NT2/D1 (cell line): Measurements from ENCODE around the gene MAPK7.
A peak's percentile ranks its signal among the peaks of the same experiment; 100 is the strongest.

Experiments
- DNase-seq: peaks from one replicate; pipeline ENCODE4 v3.0.0-alpha.2; 2011; ENCODE audit warnings: low read depth, low spot score
- H3K27me3 ChIP-seq: 2 replicates; pipeline ENCODE4 v1.6.0; 2011; ENCODE audit warnings: mild to moderate bottlenecking; ENCODE audit not compliant: insufficient read length, insufficient read depth
- H3K36me3 ChIP-seq: 2 replicates; pipeline ENCODE4 v1.6.1; 2011; ENCODE audit warnings: mild to moderate bottlenecking, low read length, mixed read lengths; ENCODE audit not compliant: insufficient read depth, insufficient read length
- H3K4me1 ChIP-seq: 2 replicates; pipeline ENCODE4 v1.5.1; 2011; ENCODE audit not compliant: insufficient read depth, insufficient read length
- H3K4me3 ChIP-seq: 2 replicates; pipeline ENCODE4 v1.5.1; 2011; ENCODE audit warnings: low read depth; ENCODE audit not compliant: insufficient read length
- H3K9ac ChIP-seq: 2 replicates; pipeline ENCODE4 v1.6.0; 2011; ENCODE audit warnings: low read depth; ENCODE audit not compliant: insufficient read length
- H3K9me3 ChIP-seq: 2 replicates; pipeline ENCODE4 v1.5.1; 2011; ENCODE audit warnings: mild to moderate bottlenecking, low read length; ENCODE audit not compliant: insufficient read depth
- SUZ12 ChIP-seq: IDR thresholded peaks from 2 replicates; pipeline ENCODE4 v1.6.1; 2011; ENCODE audit not compliant: insufficient read length, insufficient read depth; ENCODE audit errors: extremely low read depth
- YY1 ChIP-seq: IDR thresholded peaks from 2 replicates; pipeline ENCODE4 v1.6.1; 2011; ENCODE audit not compliant: insufficient read length, insufficient read depth
- ZNF274 ChIP-seq: IDR thresholded peaks from 2 replicates; pipeline ENCODE4 v1.6.1; 2011; ENCODE audit warnings: mild to moderate bottlenecking, low read depth, low read length

MAPK7 gene

DNA sequence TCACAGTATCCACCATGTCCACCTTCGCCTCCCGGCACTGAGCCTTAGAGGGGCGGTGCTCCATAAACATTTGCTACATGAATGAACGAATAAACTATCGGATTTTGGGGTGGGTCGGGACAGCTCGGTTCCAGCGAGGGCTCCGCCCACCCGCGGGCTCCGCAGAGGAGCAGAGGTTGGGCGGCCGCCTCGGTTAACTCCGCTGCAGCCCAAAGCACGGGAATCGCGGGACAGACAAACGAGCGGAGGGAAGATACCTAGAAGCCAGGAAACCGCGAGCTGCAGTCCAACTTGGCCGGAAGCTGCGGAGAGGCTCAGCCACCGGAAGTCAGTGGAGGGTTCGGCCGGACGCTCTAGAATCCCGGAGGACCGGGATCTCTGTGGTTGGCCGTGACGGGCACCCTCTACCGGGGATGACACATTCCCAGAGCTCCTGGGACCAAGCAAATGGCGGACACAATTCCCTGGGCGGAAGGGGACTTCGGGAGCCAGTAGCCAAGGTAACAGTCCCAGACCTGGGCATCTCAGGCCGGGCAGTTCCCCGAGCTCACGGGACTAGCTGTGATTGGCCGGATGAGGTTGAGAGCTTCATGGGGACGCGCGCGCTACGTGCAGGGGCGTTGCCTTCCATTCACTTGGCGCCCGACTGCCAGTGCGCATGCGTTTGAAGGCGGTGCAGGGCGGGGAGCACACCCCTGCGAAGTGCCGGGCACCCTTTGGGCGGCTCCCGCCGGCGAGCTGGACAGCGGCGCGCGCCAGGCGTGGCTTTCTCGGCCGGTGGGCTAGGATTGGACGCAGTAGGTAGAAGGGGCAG, 489 bp upstream of the MAPK7 start:
- Histone ChIP-seq H3K4me1 (peaks cover 3% of the 10 kb centered on the region), H3K27me3 (no peaks in the 10 kb centered on the region), H3K9me3 (no peaks in the 10 kb centered on the region), H3K4me3 (peak overlapping the region; percentile 86), H3K36me3 (peaks cover 41% of the 10 kb centered on the region), H3K9ac (peak overlapping the region; percentile 96)
- peak; percentile 93 for DNase-seq
- TF ChIP-seq YY1 (peak; percentile 55), ZNF274 (no peak), SUZ12 (no peak)

DNA sequence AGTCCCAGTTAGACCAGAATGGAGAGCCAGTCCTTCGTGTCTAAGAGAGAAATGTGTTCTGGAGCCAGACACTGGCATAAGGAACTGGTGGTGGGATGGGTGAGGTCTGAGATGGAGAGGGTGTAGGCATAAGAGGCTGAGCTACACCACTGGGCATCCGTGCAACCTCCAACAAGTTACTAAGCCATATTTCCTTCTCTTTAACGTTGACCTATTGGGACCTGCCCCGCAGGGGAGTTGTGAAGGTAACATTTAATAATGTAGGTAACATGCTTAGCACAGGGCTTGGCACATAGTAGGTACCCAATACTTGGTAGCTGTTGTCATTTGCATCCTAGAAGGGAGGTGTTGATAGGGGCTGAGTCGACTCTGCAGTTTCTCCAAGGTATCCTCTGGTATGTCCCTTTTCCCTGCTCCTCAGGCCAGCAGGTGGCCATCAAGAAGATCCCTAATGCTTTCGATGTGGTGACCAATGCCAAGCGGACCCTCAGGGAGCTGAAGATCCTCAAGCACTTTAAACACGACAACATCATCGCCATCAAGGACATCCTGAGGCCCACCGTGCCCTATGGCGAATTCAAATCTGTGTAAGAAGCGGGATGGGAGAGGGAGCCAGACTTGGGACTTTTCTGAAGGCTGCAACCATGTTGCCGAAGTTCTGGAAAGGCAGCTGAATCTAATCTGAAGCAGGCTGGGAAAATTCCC, 1.2 kb downstream of the MAPK7 start:
- Histone ChIP-seq H3K27me3 (no peaks in the 10 kb centered on the region), H3K9me3 (no peaks in the 10 kb centered on the region), H3K36me3 (peaks cover 58% of the 10 kb centered on the region), H3K4me1 (no peaks in the 10 kb centered on the region), H3K9ac (peak overlapping the region; percentile 96), H3K4me3 (peak overlapping the region; percentile 86)
- TF ChIP-seq SUZ12 (no peak), ZNF274 (no peak), YY1 (no peak)
- no peak for DNase-seq

GRCh38 chr17:19380481-19381301, 2.4 kb downstream of the MAPK7 start:
- no peak for TF ChIP-seq SUZ12
- no peak for TF ChIP-seq YY1
- TF ChIP-seq ZNF274: no peak

DNA sequence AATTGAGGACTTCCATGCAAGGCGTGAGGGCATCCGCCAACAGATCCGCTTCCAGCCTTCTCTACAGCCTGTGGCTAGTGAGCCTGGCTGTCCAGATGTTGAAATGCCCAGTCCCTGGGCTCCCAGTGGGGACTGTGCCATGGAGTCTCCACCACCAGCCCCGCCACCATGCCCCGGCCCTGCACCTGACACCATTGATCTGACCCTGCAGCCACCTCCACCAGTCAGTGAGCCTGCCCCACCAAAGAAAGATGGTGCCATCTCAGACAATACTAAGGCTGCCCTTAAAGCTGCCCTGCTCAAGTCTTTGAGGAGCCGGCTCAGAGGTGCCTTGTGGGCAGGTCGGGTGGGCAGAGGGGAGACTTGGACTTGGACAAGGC, 3.1 kb downstream of the MAPK7 start:
- DNase-seq: no peak
- Histone ChIP-seq H3K36me3 (peaks cover 75% of the 10 kb centered on the region), H3K9me3 (no peaks in the 10 kb centered on the region), H3K27me3 (no peaks in the 10 kb centered on the region), H3K4me3 (no peak overlapping the region), H3K4me1 (peaks cover 8% of the 10 kb centered on the region), H3K9ac (no peak overlapping the region)
- TF ChIP-seq SUZ12 (no peak), ZNF274 (no peak)

More at GRCh38 chr17:19380481-19381301, 2.4 kb downstream of the MAPK7 start:
- H3K9ac ChIP-seq: no peak overlapping the region
- H3K36me3 ChIP-seq: peaks cover 69% of the 10 kb centered on the region
- no peaks in the 10 kb centered on the region for H3K27me3 ChIP-seq
- no peaks in the 10 kb centered on the region for H3K9me3 ChIP-seq
- DNase-seq: no peak
- peaks cover 5% of the 10 kb centered on the region for H3K4me1 ChIP-seq
- H3K4me3 ChIP-seq: no peak overlapping the region

DNA sequence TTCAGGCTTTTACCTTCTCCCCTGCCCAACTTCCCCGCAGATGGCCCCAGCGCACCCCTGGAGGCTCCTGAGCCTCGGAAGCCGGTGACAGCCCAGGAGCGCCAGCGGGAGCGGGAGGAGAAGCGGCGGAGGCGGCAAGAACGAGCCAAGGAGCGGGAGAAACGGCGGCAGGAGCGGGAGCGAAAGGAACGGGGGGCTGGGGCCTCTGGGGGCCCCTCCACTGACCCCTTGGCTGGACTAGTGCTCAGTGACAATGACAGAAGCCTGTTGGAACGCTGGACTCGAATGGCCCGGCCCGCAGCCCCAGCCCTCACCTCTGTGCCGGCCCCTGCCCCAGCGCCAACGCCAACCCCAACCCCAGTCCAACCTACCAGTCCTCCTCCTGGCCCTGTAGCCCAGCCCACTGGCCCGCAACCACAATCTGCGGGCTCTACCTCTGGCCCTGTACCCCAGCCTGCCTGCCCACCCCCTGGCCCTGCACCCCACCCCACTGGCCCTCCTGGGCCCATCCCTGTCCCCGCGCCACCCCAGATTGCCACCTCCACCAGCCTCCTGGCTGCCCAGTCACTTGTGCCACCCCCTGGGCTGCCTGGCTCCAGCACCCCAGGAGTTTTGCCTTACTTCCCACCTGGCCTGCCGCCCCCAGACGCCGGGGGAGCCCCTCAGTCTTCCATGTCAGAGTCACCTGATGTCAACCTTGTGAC, 3.6 kb downstream of the MAPK7 start:
- H3K4me1 ChIP-seq: peaks cover 12% of the 10 kb centered on the region
- TF ChIP-seq SUZ12: no peak
- no peaks in the 10 kb centered on the region for H3K9me3 ChIP-seq
- no peak overlapping the region for H3K9ac ChIP-seq
- H3K36me3 ChIP-seq: peaks cover 75% of the 10 kb centered on the region
- DNase-seq: no peak
- no peak overlapping the region for H3K4me3 ChIP-seq
- H3K27me3 ChIP-seq: no peaks in the 10 kb centered on the region

DNA sequence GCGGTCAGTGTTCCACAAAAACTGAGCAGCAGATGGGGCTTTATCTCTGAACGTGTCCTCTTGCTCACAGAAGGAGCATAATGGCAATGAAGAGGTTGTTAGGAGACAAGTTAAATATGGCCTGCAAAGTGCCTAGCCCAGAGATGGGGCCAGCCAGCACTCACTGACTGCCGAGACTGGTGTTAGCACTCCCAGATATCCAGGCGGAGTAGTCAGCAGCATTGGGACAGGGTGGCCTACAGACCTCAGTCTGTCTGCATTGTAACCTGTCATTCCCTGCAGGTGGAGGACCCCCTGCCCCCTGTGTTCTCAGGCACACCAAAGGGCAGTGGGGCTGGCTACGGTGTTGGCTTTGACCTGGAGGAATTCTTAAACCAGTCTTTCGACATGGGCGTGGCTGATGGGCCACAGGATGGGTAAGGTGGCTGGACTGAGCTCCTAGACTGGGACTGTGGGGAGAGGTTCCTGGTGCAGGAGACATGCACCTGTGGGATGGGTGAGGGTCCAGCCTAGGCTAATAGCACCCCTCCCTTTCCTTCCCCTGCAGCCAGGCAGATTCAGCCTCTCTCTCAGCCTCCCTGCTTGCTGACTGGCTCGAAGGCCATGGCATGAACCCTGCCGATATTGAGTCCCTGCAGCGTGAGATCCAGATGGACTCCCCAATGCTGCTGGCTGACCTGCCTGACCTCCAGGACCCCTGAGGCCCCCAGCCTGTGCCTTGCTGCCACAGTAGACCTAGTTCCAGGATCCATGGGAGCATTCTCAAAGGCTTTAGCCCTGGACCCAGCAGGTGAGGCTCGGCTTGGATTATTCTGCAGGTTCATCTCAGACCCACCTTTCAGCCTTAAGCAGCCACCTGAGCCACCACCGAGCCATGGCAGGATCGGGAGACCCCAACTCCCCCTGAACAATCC, 4.5 kb downstream of the MAPK7 start:
- H3K4me1 ChIP-seq: peaks cover 15% of the 10 kb centered on the region
- peaks cover 75% of the 10 kb centered on the region for H3K36me3 ChIP-seq
- H3K9ac ChIP-seq: no peak overlapping the region

More for the DNA sequence above, 4.5 kb downstream of the MAPK7 start:
- Histone ChIP-seq H3K27me3 (no peaks in the 10 kb centered on the region), H3K9me3 (no peaks in the 10 kb centered on the region), H3K4me3 (no peak overlapping the region)
- no peak for DNase-seq
- no peak for TF ChIP-seq YY1
- no peak for TF ChIP-seq SUZ12
- TF ChIP-seq ZNF274: no peak
